ENCODE measurements around the gene HPSE2.

HPSE2 gene

DNA sequence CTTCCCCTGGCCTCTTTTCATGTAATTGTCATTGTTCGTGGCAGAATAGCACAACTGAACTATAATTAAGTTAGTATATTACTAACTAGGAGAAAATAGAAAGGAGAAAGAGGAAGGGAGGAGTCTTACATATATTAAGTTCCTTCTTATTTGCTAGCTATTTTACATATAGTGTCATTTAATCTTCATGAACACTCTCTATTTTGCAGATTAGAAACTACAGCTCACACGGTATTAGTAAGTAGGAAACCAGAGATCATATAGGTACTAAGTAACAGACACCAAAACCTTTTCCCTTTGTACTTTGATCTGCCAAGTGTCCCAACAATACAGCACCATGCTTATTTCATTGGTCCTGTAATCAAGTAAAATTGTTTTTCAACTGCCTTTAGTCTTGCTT lies 586.5 kb downstream of the HPSE2 start:
- TF ChIP-seq, protein P1, sequence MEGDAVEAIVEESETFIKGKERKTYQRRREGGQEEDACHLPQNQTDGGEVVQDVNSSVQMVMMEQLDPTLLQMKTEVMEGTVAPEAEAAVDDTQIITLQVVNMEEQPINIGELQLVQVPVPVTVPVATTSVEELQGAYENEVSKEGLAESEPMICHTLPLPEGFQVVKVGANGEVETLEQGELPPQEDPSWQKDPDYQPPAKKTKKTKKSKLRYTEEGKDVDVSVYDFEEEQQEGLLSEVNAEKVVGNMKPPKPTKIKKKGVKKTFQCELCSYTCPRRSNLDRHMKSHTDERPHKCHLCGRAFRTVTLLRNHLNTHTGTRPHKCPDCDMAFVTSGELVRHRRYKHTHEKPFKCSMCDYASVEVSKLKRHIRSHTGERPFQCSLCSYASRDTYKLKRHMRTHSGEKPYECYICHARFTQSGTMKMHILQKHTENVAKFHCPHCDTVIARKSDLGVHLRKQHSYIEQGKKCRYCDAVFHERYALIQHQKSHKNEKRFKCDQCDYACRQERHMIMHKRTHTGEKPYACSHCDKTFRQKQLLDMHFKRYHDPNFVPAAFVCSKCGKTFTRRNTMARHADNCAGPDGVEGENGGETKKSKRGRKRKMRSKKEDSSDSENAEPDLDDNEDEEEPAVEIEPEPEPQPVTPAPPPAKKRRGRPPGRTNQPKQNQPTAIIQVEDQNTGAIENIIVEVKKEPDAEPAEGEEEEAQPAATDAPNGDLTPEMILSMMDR (IDR thresholded peaks at IDR 0.05; ENCODE audit: low read depth, low read length, missing control alignments) = no peak
- no peak overlapping the region for H3K4me3 ChIP-seq (replicated peaks; ENCODE audit: low read depth, low read length)
- no peak for DNase-seq (ENCODE audit: extremely low read depth, low read depth)

DNA sequence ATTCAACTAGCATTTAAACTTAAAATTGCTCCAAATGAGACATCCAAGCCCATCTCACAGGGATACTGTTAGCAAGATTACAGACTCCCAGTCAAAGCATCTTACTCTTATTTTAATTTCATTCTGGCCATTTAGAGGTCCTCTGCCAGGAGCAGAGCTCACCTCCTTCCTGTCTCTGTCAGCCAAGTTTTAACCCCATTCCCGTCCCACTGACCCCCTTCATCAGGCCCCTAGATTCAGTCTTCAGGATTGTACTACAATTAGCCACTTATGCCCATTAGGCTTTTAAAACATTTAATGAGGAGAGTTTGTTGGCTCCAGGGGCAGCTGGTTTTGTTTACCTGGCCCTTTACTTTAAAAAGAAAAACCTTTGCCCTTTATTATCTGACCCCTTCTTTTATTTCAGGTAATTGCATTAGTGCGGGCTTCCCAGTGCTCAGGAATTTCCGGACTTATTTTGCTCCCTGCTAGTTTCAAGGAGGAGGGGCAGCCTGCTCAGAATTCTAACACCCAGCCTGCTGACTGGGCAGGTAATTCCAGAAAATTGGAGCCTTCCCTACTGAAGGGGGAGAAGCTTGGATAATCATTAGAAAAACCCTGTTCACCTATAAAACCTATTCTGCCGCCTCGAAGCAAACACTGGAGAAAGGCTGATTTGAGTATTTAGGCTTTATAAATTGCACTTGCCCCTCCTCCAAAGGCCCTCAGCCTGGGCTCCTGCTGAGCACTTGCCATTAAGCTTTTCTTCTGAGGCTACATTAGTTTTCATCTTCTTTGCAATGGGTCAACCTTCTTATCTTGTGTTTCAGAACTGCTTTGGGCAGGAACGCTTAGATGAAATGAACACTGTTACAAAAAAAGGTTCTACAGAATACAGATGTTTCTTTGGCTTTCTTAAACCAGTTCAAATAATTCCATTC lies 588.4 kb downstream of the HPSE2 start:
- H3K4me3 ChIP-seq (replicated peaks; ENCODE audit: low read depth, low read length) = no peak overlapping the region
- DNase-seq (ENCODE audit: extremely low read depth, low read depth) = no peak
- TF ChIP-seq, protein P1 (IDR thresholded peaks at IDR 0.05; ENCODE audit: low read depth, low read length, missing control alignments) = no peak

DNA sequence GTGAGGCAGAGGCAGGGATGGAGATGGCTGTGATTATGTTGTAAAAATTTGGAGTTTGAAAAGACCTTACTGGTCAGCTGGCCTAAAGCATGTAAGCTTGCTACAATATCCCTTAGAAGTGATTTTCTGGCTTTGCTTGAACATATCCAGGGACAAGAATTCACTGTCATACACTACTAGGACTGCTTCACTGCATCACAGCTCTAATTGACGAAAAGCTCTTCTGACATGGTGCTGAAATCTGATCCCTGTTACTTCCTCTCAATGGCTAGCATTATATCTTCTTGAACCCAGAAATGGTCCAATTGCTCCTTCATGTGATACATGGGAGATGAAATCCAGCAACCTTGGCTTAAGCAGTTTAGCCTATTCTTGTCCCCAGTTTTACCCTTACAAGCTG lies 591.2 kb downstream of the HPSE2 start:
- TF ChIP-seq, protein P1 (IDR thresholded peaks at IDR 0.05; ENCODE audit: low read depth, low read length, missing control alignments) = no peak
- no peak for DNase-seq (ENCODE audit: extremely low read depth, low read depth)

DNA sequence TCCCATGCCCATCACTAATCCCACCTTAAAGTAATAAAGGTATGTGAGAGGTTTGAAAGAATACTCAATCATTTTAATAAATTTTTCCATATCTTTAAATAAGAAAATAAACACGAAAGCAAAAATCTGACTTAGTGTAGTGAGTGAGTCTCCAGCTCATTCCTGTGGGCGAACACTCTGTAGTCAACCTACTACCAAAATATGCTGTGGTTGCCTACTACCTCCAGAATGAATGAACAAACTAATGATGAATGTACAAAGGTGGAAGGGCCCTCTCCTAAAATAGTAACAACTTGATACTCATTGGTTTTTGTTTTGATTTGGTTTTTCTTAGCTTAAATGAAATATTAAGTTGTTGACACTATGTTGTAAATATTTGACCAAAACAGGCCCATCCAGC lies 593.4 kb downstream of the HPSE2 start:
- no peak for DNase-seq (ENCODE audit: extremely low read depth, low read depth)
- no peak overlapping the region for H3K4me3 ChIP-seq (replicated peaks; ENCODE audit: low read depth, low read length)
- TF ChIP-seq, protein P1 (IDR thresholded peaks at IDR 0.05; ENCODE audit: low read depth, low read length, missing control alignments) = no peak

More for the DNA sequence above, 591.2 kb downstream of the HPSE2 start:
- H3K4me3 ChIP-seq (replicated peaks; ENCODE audit: low read depth, low read length) = no peak overlapping the region

DNA sequence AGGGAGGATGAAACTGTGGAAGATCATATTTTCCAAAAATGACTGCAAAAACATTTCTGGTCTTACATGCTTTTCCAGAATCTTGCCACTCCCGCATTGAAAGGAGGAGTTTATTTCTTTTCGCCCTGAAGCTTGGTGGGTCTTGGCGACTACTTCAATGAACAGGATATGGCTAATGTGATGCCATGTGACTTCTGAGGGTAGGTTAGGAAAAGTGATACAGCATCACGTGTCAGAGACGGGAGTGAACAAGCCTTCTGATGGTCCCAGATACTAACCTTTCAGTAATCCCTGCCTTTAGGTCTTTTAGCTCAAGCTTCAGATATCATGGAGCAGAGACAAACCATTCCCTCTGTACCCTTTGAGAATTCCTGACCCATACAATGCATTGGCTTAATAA lies 596.7 kb downstream of the HPSE2 start:
- no peak overlapping the region for H3K4me3 ChIP-seq (replicated peaks; ENCODE audit: low read depth, low read length)
- DNase-seq (ENCODE audit: extremely low read depth, low read depth) = no peak
- TF ChIP-seq, protein P1 (IDR thresholded peaks at IDR 0.05; ENCODE audit: low read depth, low read length, missing control alignments) = no peak

DNA sequence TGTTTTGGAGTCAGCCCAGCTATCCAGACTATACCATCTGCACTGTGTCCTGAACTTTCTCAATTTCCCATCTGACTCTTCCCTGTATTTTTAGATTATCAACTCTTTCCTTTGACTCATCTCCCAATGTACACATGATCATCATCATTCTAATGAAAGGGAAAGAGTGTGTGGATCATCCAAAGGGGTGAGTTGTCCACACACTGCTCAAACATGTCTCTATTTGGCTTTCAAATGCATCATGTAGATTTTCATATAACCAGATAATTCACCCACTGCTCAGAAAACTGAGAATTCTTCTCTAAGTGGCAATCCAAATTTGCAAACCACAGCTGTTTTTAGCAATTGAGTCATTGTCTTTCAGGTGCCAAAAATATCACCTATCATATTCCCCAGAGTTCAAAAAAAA lies 598.7 kb downstream of the HPSE2 start:
- no peak for DNase-seq (ENCODE audit: extremely low read depth, low read depth)
- H3K4me3 ChIP-seq (replicated peaks; ENCODE audit: low read depth, low read length) = no peak overlapping the region
- TF ChIP-seq, protein P1 (IDR thresholded peaks at IDR 0.05; ENCODE audit: low read depth, low read length, missing control alignments) = no peak

Data from HFF-Myc (cell line).